SU-DHL-6 (cell line): ENCODE measurements around the gene TBC1D8.

ENCODE experiments used
- CTCF ChIP-seq: fragments of 200-600 bp; sonication (generic); IDR thresholded peaks from one replicate; pipeline ENCODE4 v1.5.1; 2017; ENCODE audit warnings: antibody characterized with exemption, mild to moderate bottlenecking, low read length, moderate library complexity; ENCODE audit not compliant: insufficient read depth, poor library complexity, severe bottlenecking
- EZH2phosphoT487 ChIP-seq: fragments of 200-600 bp; sonication (generic), shearing (Covaris generic); conservative IDR thresholded peaks from 2 replicates; pipeline ENCODE4 v1.6.1; 2018; ENCODE audit warnings: mild to moderate bottlenecking, antibody characterized with exemption, low read length, moderate library complexity, mixed read lengths

- TF ChIP-seq CTCF (no peak), EZH2phosphoT487 (no peak)
Measured at GRCh38 chr2:101053117-101053516, 98.1 kb downstream of the TBC1D8 start.
